Activated effector memory CD4-positive, alpha-beta T cell treated with anti-CD3 and anti-CD28 coated beads, Interleukin-2, amount 50 U/mL, for 16 hours (primary cell): Measurements from ENCODE around the gene PPM1B.
A peak's percentile ranks its signal among the peaks of the same experiment; 100 is the strongest.
"Not testable (repeated sequence)": the region's sequence is repeated elsewhere in the genome, so short reads cannot be mapped to it uniquely, and the experiment has no call there.

ENCODE experiments used
- DNase-seq: peaks from one replicate; pipeline ENCODE4 v3.0.0-alpha.2; 2020

PPM1B gene

GRCh38 chr2:44164617-44165016, 4.1 kb upstream of the PPM1B start:
- DNase-seq: no peak

- no peak for DNase-seq
These were observed 2.6 kb upstream of the PPM1B start for GRCh38 chr2:44166096-44166495.

- DNase-seq: no peak
These were observed 1.3 kb upstream of the PPM1B start for GRCh38 chr2:44167311-44167907.

- peak; percentile 98 for DNase-seq
These were observed 581 bp upstream of the PPM1B start for GRCh38 chr2:44167908-44168680.

GRCh38 chr2:44169155-44169898, 652 bp downstream of the PPM1B start:
- DNase-seq: peak; percentile 80

GRCh38 chr2:44170311-44170717, 1.6 kb downstream of the PPM1B start:
- DNase-seq: no peak

GRCh38 chr2:44171018-44171417, 2.3 kb downstream of the PPM1B start:
- DNase-seq: no peak

- not testable (repeated sequence) for DNase-seq
These were observed 2.8 kb downstream of the PPM1B start for GRCh38 chr2:44171442-44171841.

GRCh38 chr2:44172576-44172975, 3.9 kb downstream of the PPM1B start:
- DNase-seq: no peak

GRCh38 chr2:44178950-44179349, 10.3 kb downstream of the PPM1B start:
- DNase-seq: no peak

GRCh38 chr2:44181648-44182047, 13.0 kb downstream of the PPM1B start:
- no peak for DNase-seq

GRCh38 chr2:44184106-44184505, 15.4 kb downstream of the PPM1B start:
- DNase-seq: no peak

- no peak for DNase-seq
These were observed 18.1 kb downstream of the PPM1B start for GRCh38 chr2:44186810-44187209.

- DNase-seq: no peak
These were observed 18.6 kb downstream of the PPM1B start for GRCh38 chr2:44187251-44187650.

GRCh38 chr2:44188696-44189095, 20.0 kb downstream of the PPM1B start:
- no peak for DNase-seq

GRCh38 chr2:44189104-44189503, 20.4 kb downstream of the PPM1B start:
- no peak for DNase-seq

- no peak for DNase-seq
These were observed 21.9 kb downstream of the PPM1B start for GRCh38 chr2:44190526-44190925.

GRCh38 chr2:44191739-44192138, 23.1 kb downstream of the PPM1B start:
- no peak for DNase-seq

- no peak for DNase-seq
These were observed 24.0 kb downstream of the PPM1B start for GRCh38 chr2:44192646-44193045.

- no peak for DNase-seq
These were observed 27.0 kb downstream of the PPM1B start for GRCh38 chr2:44195714-44196113.

GRCh38 chr2:44197816-44198215, 29.1 kb downstream of the PPM1B start:
- DNase-seq: no peak

GRCh38 chr2:44200011-44200410, 31.3 kb downstream of the PPM1B start:
- DNase-seq: no peak

- DNase-seq: no peak
These were observed 32.1 kb downstream of the PPM1B start for GRCh38 chr2:44200759-44201158.

GRCh38 chr2:44201648-44202165, 33.0 kb downstream of the PPM1B start:
- no peak for DNase-seq
